HepG2 (cell line): ENCODE results near the gene MYO5B. TPM values are rescaled to one million over a fixed set of nuclear protein-coding genes. Genes with fewer than 3 reads are reported as not detected.

ENCODE experiments used
- ATAC-seq: fragments of 200-7000 bp; cut with Tn5 transposase; 3 replicates; pipeline ENCODE4 v1.9.1; 2020; ENCODE audit warnings: mild to moderate bottlenecking, moderate library complexity
- BruUV-seq: library from RNA; stranded (reverse); fragments of 400-500 nt; replicated peaks from 2 replicates; lab custom pipeline; 2021; lab: Mats Ljungman, UMichigan
- CTCF ChIA-PET: fragments of 300-600 bp; formaldehyde crosslinking; extraction: SDS; loops from one replicate; lab custom pipeline; 2021; ENCODE audit warnings: low total read pairs, inconsistent platforms, low intra/inter-chr PET ratio; lab: Yijun Ruan, JAX
- POLR2A ChIA-PET: fragments of 350-600 bp; sonication (Branson Sonifier 250); formaldehyde crosslinking; loops from one replicate; lab custom pipeline; 2020; ENCODE audit warnings: antibody characterized with exemption, inconsistent platforms; lab: Yijun Ruan, JAX
- DNase-seq: peaks from one replicate; pipeline ENCODE4 v3.0.0-alpha.2; 2015; ENCODE audit warnings: low spot score
- FAIRE-seq: peaks from 3 replicates; lab custom pipeline; 2011; peaks lifted over from hg19 to GRCh38; lab: Jason Lieb, UNC
- H2AFZ ChIP-seq: one replicate; pipeline ENCODE4 v1.6.1; 2011; ENCODE audit warnings: low read length, inconsistent platforms
- H3K27ac ChIP-seq: fragments of 300-600 bp; 3 replicates; pipeline ENCODE4 v1.8.0; 2011; ENCODE audit warnings: mixed run types, mild to moderate bottlenecking, mixed read lengths, low read length, inconsistent platforms; ENCODE audit not compliant: insufficient read depth; ENCODE audit errors: extremely low read length
- H3K27me3 ChIP-seq, 2 experiments: fragments of 200-600 bp in 1 of 2; 2 replicates in 1 of 2; 3 replicates in 1 of 2; pipeline versions ENCODE4 v1.6.0 to v1.8.0; 2011; ENCODE audit warnings: low read length in 2 of 2, mild to moderate bottlenecking in 2 of 2, moderate library complexity in 2 of 2, inconsistent platforms in 1 of 2; ENCODE audit not compliant: insufficient read depth in 2 of 2, control insufficient read depth in 1 of 2
- H3K36me3 ChIP-seq, 2 experiments: fragments of 200-600 bp in 1 of 2; replicated peaks in 1 of 2; 2 replicates in 1 of 2; 3 replicates in 1 of 2; pipeline versions ENCODE4 v1.5.1 to v1.8.0; 2011; ENCODE audit warnings: low read length in 2 of 2, inconsistent platforms in 1 of 2; ENCODE audit not compliant: insufficient read depth in 2 of 2, control insufficient read depth in 1 of 2
- H3K4me1 ChIP-seq: 2 replicates; pipeline ENCODE4 v1.5.1; 2012; ENCODE audit warnings: low read length, inconsistent platforms; ENCODE audit not compliant: insufficient read depth
- H3K4me2 ChIP-seq: 2 replicates; pipeline ENCODE4 v1.6.0; 2011; ENCODE audit warnings: low read depth, low read length, inconsistent platforms
- H3K4me3 ChIP-seq, 3 experiments: fragments of 200-600 bp in 1 of 3; sonication (generic), shearing (Covaris generic) in 1 of 3; replicated peaks in 1 of 3; 2 replicates each; pipeline ENCODE4 v1.5.1; 2011 to 2016; ENCODE audit warnings: low read length in 3 of 3, inconsistent platforms in 2 of 3, low read depth in 2 of 3, mild to moderate bottlenecking in 2 of 3, control low read depth in 1 of 3, mixed read lengths in 1 of 3; ENCODE audit not compliant: insufficient read depth in 1 of 3
- H3K79me2 ChIP-seq: one replicate; pipeline ENCODE4 v1.6.1; 2011; ENCODE audit warnings: low read length, inconsistent platforms; ENCODE audit not compliant: insufficient read depth
- H3K9ac ChIP-seq: 2 replicates; pipeline ENCODE4 v1.6.0; 2011; ENCODE audit warnings: mild to moderate bottlenecking, low read depth, low read length, inconsistent platforms; ENCODE audit not compliant: insufficient read depth
- H3K9me3 ChIP-seq: 2 replicates; pipeline ENCODE4 v1.5.1; 2012; ENCODE audit warnings: mild to moderate bottlenecking, low read length
- H4K20me1 ChIP-seq: 2 replicates; pipeline ENCODE4 v1.6.0; 2011; ENCODE audit warnings: inconsistent platforms, mild to moderate bottlenecking, low read length, moderate library complexity; ENCODE audit not compliant: insufficient read depth
- ADNP ChIP-seq: sonication (generic); formaldehyde crosslinking; IDR thresholded peaks from 2 replicates; pipeline ENCODE4 v1.4.0; 2020; ENCODE audit warnings: missing genetic modification reagents
- DDIT3 ChIP-seq: sonication (generic); formaldehyde crosslinking; IDR thresholded peaks from 2 replicates; pipeline ENCODE4 v1.4.0; 2020; ENCODE audit warnings: mild to moderate bottlenecking, missing genetic modification reagents
- DNMT3B ChIP-seq: conservative IDR thresholded peaks from 2 replicates; pipeline ENCODE4 v1.6.1; 2016; ENCODE audit warnings: missing biosample characterization, control low read depth
- EED ChIP-seq: sonication (generic); formaldehyde crosslinking; IDR thresholded peaks from 2 replicates; pipeline ENCODE4 v1.5.0; 2020; ENCODE audit warnings: mild to moderate bottlenecking, missing genetic modification reagents
- KAT2B ChIP-seq: fragments of 150-350 bp; IDR thresholded peaks from 2 replicates; pipeline ENCODE4 v1.6.1; 2014; ENCODE audit warnings: low read depth, low read length, borderline replicate concordance
- KDM2A ChIP-seq: sonication (generic); formaldehyde crosslinking; IDR thresholded peaks from 2 replicates; pipeline ENCODE4 v1.4.0; 2020; ENCODE audit warnings: low read depth, missing genetic modification reagents, borderline replicate concordance
- RXRA ChIP-seq: sonication (generic); formaldehyde crosslinking; IDR thresholded peaks from 2 replicates; pipeline ENCODE4 v1.5.1; 2020; ENCODE audit warnings: missing genetic modification reagents
- SIX4 ChIP-seq: sonication (generic); formaldehyde crosslinking; IDR thresholded peaks from 2 replicates; pipeline ENCODE4 v1.4.0; 2020; ENCODE audit warnings: missing genetic modification reagents
- SMARCE1 ChIP-seq: fragments of 450-650 bp; IDR thresholded peaks from 2 replicates; pipeline ENCODE4 v1.6.1; 2017; ENCODE audit warnings: borderline replicate concordance
- TCF12 ChIP-seq, 2 experiments: fragments of 450-650 bp in 1 of 2; sonication (generic) in 1 of 2; formaldehyde crosslinking in 1 of 2; IDR thresholded peaks; 2 replicates each; pipeline versions ENCODE4 v1.6.1 to v1.8.0; 2017 to 2022; ENCODE audit warnings: antibody characterized with exemption in 1 of 2, mild to moderate bottlenecking in 1 of 2, missing genetic modification reagents in 1 of 2, moderate library complexity in 1 of 2
- TCF7L2 ChIP-seq: IDR thresholded peaks from 2 replicates; pipeline ENCODE4 v1.6.1; 2011; ENCODE audit warnings: mild to moderate bottlenecking, low read depth, low read length, moderate library complexity
- ZFP36 ChIP-seq: fragments of 150-350 bp; IDR thresholded peaks from 2 replicates; pipeline ENCODE4 v1.6.1; 2018; ENCODE audit warnings: borderline replicate concordance, low read length, low read depth; ENCODE audit not compliant: partially characterized antibody
- ZNF207 ChIP-seq: fragments of 450-650 bp; IDR thresholded peaks from 2 replicates; pipeline ENCODE4 v1.6.1; 2016; ENCODE audit warnings: antibody characterized with exemption, borderline replicate concordance
- ZNF710 ChIP-seq: sonication (generic); formaldehyde crosslinking; IDR thresholded peaks from 2 replicates; pipeline ENCODE4 v1.5.0; 2020; ENCODE audit warnings: mild to moderate bottlenecking, missing genetic modification reagents, borderline replicate concordance
- ZSCAN5A ChIP-seq: sonication (generic); formaldehyde crosslinking; IDR thresholded peaks from 2 replicates; pipeline ENCODE4 v1.8.0; 2022; ENCODE audit warnings: mild to moderate bottlenecking, missing genetic modification reagents, borderline replicate concordance
- WGBS: methylation state at CpG from one replicate; pipeline ENCODE4 v1.1.6; 2017; ENCODE audit warnings: low lambda C conversion rate; 5-methylcytosine and 5-hydroxymethylcytosine counted together
- in situ Hi-C: cut with HindIII; loops from 2 replicates; pipeline ENCODE4 v1.10.0; 2017; ENCODE audit warnings: low pct_unique_long_range_greater_than_20kb; ENCODE audit not compliant: extremely low pct_ligation_motif_present
- intact Hi-C: fragments of 100-400 bp; cut with micrococcal nuclease; formaldehyde crosslinking; loops from one replicate; pipeline ENCODE4 v1.10.0; 2022; ENCODE audit not compliant: unreplicated experiment
- polyA plus RNA-seq, 8 experiments: library from polyadenylated mRNA; depleted of rRNA in 3 of 8; stranded (reverse) in 7 of 8; unstranded in 1 of 8; fragments of >200 nt; fragmentation: Illumina TruSeq in 4 of 8; extraction: Trizol in 4 of 8; gene quantifications; 2 replicates each; pipeline versions ENCODE4 v1.2.1 to v1.2.3, GENCODE V29; 2011 to 2016; ENCODE audit warnings: low read depth in 4 of 8, missing spikeins in 1 of 8, mixed read lengths in 1 of 8; ENCODE audit not compliant: insufficient read depth in 1 of 8
- total RNA-seq, 5 experiments: library from RNA; depleted of rRNA; stranded (reverse); fragments of >200 nt; fragmentation: Illumina TruSeq; extraction: Trizol; gene quantifications; 2 replicates each; pipeline ENCODE4 v1.2.3, GENCODE V29; 2016; ENCODE audit warnings: low read depth in 1 of 5

The MYO5B gene
- total and polyA plus RNA-seq, 2 of the 13 experiments (the other 11 are each of a cell fraction or from before 2014, with no cell fraction given), result 13.1 to 24.0 TPM

GRCh38 chr18:50126471-50126870 is 68.5 kb downstream of the MYO5B start:
- POLR2A ChIA-PET, result no interaction called here
- peaks cover 41% of the 10 kb centered on the region for H3K4me1 ChIP-seq

More at GRCh38 chr18:50126471-50126870, 68.5 kb downstream of the MYO5B start:
- in situ Hi-C loops (no loop called here), intact Hi-C loops (loop anchor here (5.0 kb wide), 1 partner anchor 56 kb away; no protein-coding TSS in a partner anchor)
- no peaks in the 10 kb centered on the region for H3K79me2 ChIP-seq
- 94% methylated on average over 2 of the region's 3 CpGs for WGBS
- CTCF ChIA-PET, result no interaction called here
- H2AFZ ChIP-seq, result no peak overlapping the region
- H3K4me3 ChIP-seq, result no peak overlapping the region
- H3K27ac ChIP-seq, result no peak overlapping the region
- BruUV-seq, result no TSS peak
- TF ChIP-seq ZFP36 (no peak), ZSCAN5A (CRISPR knock-in tag) (no peak), RXRA (CRISPR knock-in tag) (no peak), DDIT3 (CRISPR knock-in tag) (no peak), EED (CRISPR knock-in tag) (no peak), ZNF710 (no peak), DNMT3B (CRISPR knock-in tag) (no peak), TCF7L2 (no peak), KAT2B (no peak), ZNF207 (no peak), TCF12 (IDR thresholded peaks at IDR 0.05) (no peak), TCF12 (CRISPR knock-in tag; IDR thresholded peaks at IDR 0.05) (no peak), SIX4 (CRISPR knock-in tag) (no peak), SMARCE1 (no peak), ADNP (CRISPR knock-in tag) (no peak), KDM2A (no peak)
- H3K4me2 ChIP-seq, result no peak overlapping the region
- H3K9ac ChIP-seq, result no peak overlapping the region
- H3K36me3 ChIP-seq, result no peaks in the 10 kb centered on the region
- no peaks in the 10 kb centered on the region for H3K9me3 ChIP-seq
- no peak for ATAC-seq
- no peaks in the 10 kb centered on the region for H4K20me1 ChIP-seq
- no peaks in the 10 kb centered on the region for H3K27me3 ChIP-seq
- no peak for FAIRE-seq
- no peak for DNase-seq
